Erythroblast (primary cell): ENCODE data around the gene DTWD2.

Source experiments
- GATA1 ChIP-seq: IDR thresholded peaks from 2 replicates; pipeline ENCODE4 v1.6.1; 2011; ENCODE audit warnings: low read depth, mild to moderate bottlenecking, control low read depth, low read length, moderate library complexity
- POLR2A ChIP-seq: IDR thresholded peaks from 2 replicates; pipeline ENCODE4 v1.6.1; 2011; ENCODE audit warnings: mild to moderate bottlenecking, low read length

DNA sequence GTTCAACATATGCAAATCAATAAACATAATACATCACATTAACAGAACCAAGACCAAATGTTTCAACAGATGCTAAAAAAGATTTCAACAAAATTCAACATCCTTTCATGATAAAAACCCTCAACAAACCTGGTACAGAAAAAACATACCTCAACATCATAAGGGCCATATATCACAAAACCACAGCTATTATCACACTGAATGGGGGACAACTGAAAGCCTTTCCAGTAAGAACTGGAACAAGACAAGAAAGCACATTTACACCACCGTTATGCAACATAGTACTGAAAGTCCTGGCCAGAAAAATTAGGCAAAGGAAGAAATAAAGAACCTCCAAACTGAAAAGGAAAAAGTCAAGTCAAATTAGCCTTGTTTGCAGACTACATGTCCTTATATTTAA, 93.6 kb downstream of the DTWD2 start:
- TF ChIP-seq POLR2A = no peak
- TF ChIP-seq GATA1 = no peak
